PC-9 (cell line): Measurements from ENCODE around the gene NOL9.

Experiments used
- CTCF ChIP-seq: fragments of 200-600 bp; sonication (generic); conservative IDR thresholded peaks from 2 replicates; pipeline ENCODE4 v1.6.1; 2017; ENCODE audit warnings: mixed run types, antibody characterized with exemption, mild to moderate bottlenecking, moderate library complexity
- EZH2 ChIP-seq: fragments of 200-600 bp; sonication (generic); IDR thresholded peaks from 2 replicates; pipeline ENCODE4 v1.8.0; 2017; ENCODE audit warnings: antibody characterized with exemption, low read depth

GRCh38 chr1:6538956-6539355 is 15.4 kb downstream of the NOL9 start:
- TF ChIP-seq CTCF (no peak), EZH2 (no peak)
